SK-N-SH (cell line): ENCODE results near the gene CUBN. TPM values are rescaled to one million over a fixed set of nuclear protein-coding genes. Genes with fewer than 3 reads are reported as not detected.

ENCODE experiments used
- CTCF ChIA-PET: fragments of 300-600, 350-600 bp; formaldehyde crosslinking; extraction: SDS; loops from one replicate; lab custom pipeline; 2021; lab: Yijun Ruan, JAX
- POLR2A ChIA-PET: fragments of 350-600 bp; sonication (Branson Sonifier 250); formaldehyde crosslinking; extraction: SDS; loops from one replicate; lab custom pipeline; 2020; ENCODE audit warnings: antibody characterized with exemption, inconsistent platforms; lab: Yijun Ruan, JAX
- DNase-seq: peaks from one replicate; pipeline ENCODE4 v3.0.0; 2012
- H2AFZ ChIP-seq: fragments of 200-600 bp; sonication (generic); 2 replicates; pipeline ENCODE4 v1.8.1; 2016; ENCODE audit warnings: antibody characterized with exemption, mild to moderate bottlenecking, low read depth
- H3F3A ChIP-seq: fragments of 200-600 bp; sonication (generic); replicated peaks from 2 replicates; pipeline ENCODE3; 2016; ENCODE audit warnings: antibody characterized with exemption, mild to moderate bottlenecking; ENCODE audit not compliant: insufficient read depth
- H3K27ac ChIP-seq, 2 experiments: fragments of 200-500 bp in 1 of 2; fragments of 200-600 bp in 1 of 2; sonication (Bioruptor generic) in 1 of 2; sonication (generic), shearing (Covaris generic) in 1 of 2; 2 replicates each; pipeline versions ENCODE4 v1.5.1 to v1.6.1; 2014 to 2016; ENCODE audit warnings: low read depth in 2 of 2, inconsistent platforms in 1 of 2, low read length in 1 of 2, mild to moderate bottlenecking in 1 of 2, mixed read lengths in 1 of 2
- H3K27me3 ChIP-seq: fragments of 200-600 bp; sonication (generic), shearing (Covaris generic); 2 replicates; pipeline ENCODE4 v1.6.1; 2016; ENCODE audit warnings: mixed run types; ENCODE audit not compliant: insufficient read depth
- H3K36me3 ChIP-seq, 2 experiments: fragments of 200-500 bp in 1 of 2; fragments of 200-600 bp in 1 of 2; sonication (Bioruptor generic) in 1 of 2; sonication (generic) in 1 of 2; replicated peaks in 1 of 2; 2 replicates each; pipeline versions ENCODE3 to v1.5.1; 2014 to 2016; ENCODE audit warnings: low read length in 1 of 2, mild to moderate bottlenecking in 1 of 2; ENCODE audit not compliant: insufficient read depth in 2 of 2, control insufficient read depth in 1 of 2
- H3K4me1 ChIP-seq, 2 experiments: fragments of 200-500 bp in 1 of 2; fragments of 200-600 bp in 1 of 2; sonication (Bioruptor generic) in 1 of 2; sonication (generic), shearing (Covaris generic) in 1 of 2; 2 replicates each; pipeline versions ENCODE4 v1.5.1 to v1.6.1; 2014 to 2016; ENCODE audit warnings: low read depth in 1 of 2, low read length in 1 of 2, mixed run types in 1 of 2; ENCODE audit not compliant: insufficient read depth in 2 of 2, control insufficient read depth in 1 of 2
- H3K4me2 ChIP-seq: fragments of 200-600 bp; sonication (generic), shearing (Covaris generic); 2 replicates; pipeline ENCODE4 v1.6.1; 2017; ENCODE audit warnings: mixed run types
- H3K4me3 ChIP-seq, 2 experiments: fragments of 200-500 bp in 1 of 2; fragments of 200-600 bp in 1 of 2; sonication (Bioruptor generic) in 1 of 2; sonication (generic), shearing (Covaris generic) in 1 of 2; 2 replicates each; pipeline versions ENCODE4 v1.5.1 to v1.8.1; 2014 to 2016; ENCODE audit warnings: low read depth in 2 of 2, inconsistent platforms in 1 of 2, low read length in 1 of 2, mild to moderate bottlenecking in 1 of 2, mixed read lengths in 1 of 2, moderate library complexity in 1 of 2
- H3K79me2 ChIP-seq: fragments of 200-600 bp; sonication (generic); 2 replicates; pipeline ENCODE4 v1.8.1; 2017; ENCODE audit warnings: mild to moderate bottlenecking; ENCODE audit not compliant: insufficient read depth
- H3K9ac ChIP-seq: fragments of 200-600 bp; sonication (generic); 2 replicates; pipeline ENCODE4 v1.6.1; 2017; ENCODE audit warnings: mixed run types
- H3K9me2 ChIP-seq: fragments of 200-600 bp; sonication (generic); 2 replicates; pipeline ENCODE4 v1.6.1; 2017; ENCODE audit warnings: mixed run types
- H3K9me3 ChIP-seq: fragments of 200-600 bp; sonication (generic); 2 replicates; pipeline ENCODE4 v1.6.1; 2017; ENCODE audit warnings: mixed run types, mild to moderate bottlenecking, moderate library complexity
- H4K20me1 ChIP-seq: fragments of 200-600 bp; sonication (generic); 2 replicates; pipeline ENCODE4 v1.6.1; 2017; ENCODE audit warnings: mild to moderate bottlenecking, mixed run types; ENCODE audit not compliant: insufficient read depth
- EZH2phosphoT487 ChIP-seq: fragments of 200-600 bp; sonication (generic); IDR thresholded peaks from 2 replicates; pipeline ENCODE4 v1.6.1; 2017; ENCODE audit warnings: low read depth, mixed run types, mild to moderate bottlenecking, antibody characterized with exemption, moderate library complexity, borderline replicate concordance
- JUND ChIP-seq: IDR thresholded peaks from 2 replicates; pipeline ENCODE4 v1.4.0; 2012
- MEF2A ChIP-seq: IDR thresholded peaks from 2 replicates; pipeline ENCODE4 v1.4.0; 2012; ENCODE audit warnings: low read depth, borderline replicate concordance
- TCF12 ChIP-seq: IDR thresholded peaks from 2 replicates; pipeline ENCODE4 v1.4.0; 2012
- TEAD4 ChIP-seq: IDR thresholded peaks from 2 replicates; pipeline ENCODE4 v1.4.0; 2012; ENCODE audit warnings: mild to moderate bottlenecking, borderline replicate concordance; ENCODE audit not compliant: insufficient read depth
- WGBS: methylation state at CpG from one replicate; pipeline ENCODE4 v1.1.6; 2017; ENCODE audit warnings: low lambda C conversion rate; 5-methylcytosine and 5-hydroxymethylcytosine counted together
- polyA plus RNA-seq, 3 experiments: library from polyadenylated mRNA; depleted of rRNA; stranded (reverse); fragments of >200 nt; gene quantifications; 2 replicates each; pipeline ENCODE4 v1.2.3, GENCODE V29; 2012
- TF ChIP-seq, protein P1 (sequence below): IDR thresholded peaks from 2 replicates; pipeline ENCODE4 v1.4.0; 2012; ENCODE audit warnings: low read depth, borderline replicate concordance
- TF ChIP-seq, protein P2 (sequence below): IDR thresholded peaks from 2 replicates; pipeline ENCODE4; 2012
- TF ChIP-seq, protein P3 (sequence below): IDR thresholded peaks from 2 replicates; pipeline ENCODE4 v1.6.1; 2012; ENCODE audit warnings: mild to moderate bottlenecking, low read depth, low read length, moderate library complexity
- TF ChIP-seq, protein P4 (sequence below): IDR thresholded peaks from 2 replicates; pipeline ENCODE4 v1.4.0; 2012; ENCODE audit warnings: low read depth, borderline replicate concordance
- TF ChIP-seq, protein P5 (sequence below): fragments of 150-350 bp; IDR thresholded peaks from 2 replicates; pipeline ENCODE4 v1.6.1; 2017; ENCODE audit warnings: antibody characterized with exemption, low read length, low read depth, borderline replicate concordance
- TF ChIP-seq, protein P6 (sequence below): fragments of 200-600 bp; sonication (generic); IDR thresholded peaks from 2 replicates; pipeline ENCODE4 v1.6.1; 2017; ENCODE audit warnings: antibody characterized with exemption, mild to moderate bottlenecking, moderate library complexity

Gene CUBN
- polyA plus RNA-seq, 1 of the 3 experiments (the other 2 are of a cell fraction) = 2.4 TPM

DNA sequence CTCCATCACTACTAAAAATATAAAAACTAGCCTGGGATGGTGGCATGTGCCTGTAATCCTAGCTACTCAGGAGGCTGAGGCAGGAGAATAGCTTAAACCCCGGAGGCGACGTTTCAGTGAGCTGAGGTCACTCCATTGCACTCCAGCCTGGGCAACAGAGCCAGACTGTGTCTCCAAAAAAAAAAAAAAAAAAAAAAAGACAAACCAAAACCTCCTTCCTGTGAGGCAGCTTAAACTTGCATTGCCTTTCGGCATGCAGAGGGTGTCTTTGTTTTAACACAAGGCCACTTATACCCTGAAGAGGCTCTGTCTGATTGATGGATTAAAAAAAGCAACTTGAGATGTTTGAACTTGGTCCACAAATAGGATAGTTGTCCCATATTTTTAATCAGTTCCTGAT is 184.0 kb downstream of the CUBN start:
- CTCF ChIA-PET = interaction anchor here (0.9 kb wide), 1 partner anchor 93 kb away, joined by 3 read pairs; no protein-coding TSS in a partner anchor
- DNase-seq = no peak
- Histone ChIP-seq H3K79me2 (no peaks in the 10 kb centered on the region), H3K27me3 (no peaks in the 10 kb centered on the region), H3K9me2 (no peaks in the 10 kb centered on the region), H3K36me3 (no peaks in the 10 kb centered on the region), H4K20me1 (no peaks in the 10 kb centered on the region), H3K9me3 (no peaks in the 10 kb centered on the region), H3F3A (peaks cover 27% of the 10 kb centered on the region), H2AFZ (no peak overlapping the region), H3K4me3 (no peak overlapping the region), H3K27ac (peak overlapping the region; percentile 94; a peak in 3 of 4 replicates), H3K9ac (no peak overlapping the region), H3K4me1 (peaks cover 11 to 30% of the 10 kb centered on the region in 2 experiments), H3K4me2 (no peak overlapping the region)
- 84% methylated on average over 4 of the region's 4 CpGs for WGBS
- TF ChIP-seq TCF12 = peak; percentile 28; the same call in 1 of the 2 replicates
- TF ChIP-seq, protein P1, sequence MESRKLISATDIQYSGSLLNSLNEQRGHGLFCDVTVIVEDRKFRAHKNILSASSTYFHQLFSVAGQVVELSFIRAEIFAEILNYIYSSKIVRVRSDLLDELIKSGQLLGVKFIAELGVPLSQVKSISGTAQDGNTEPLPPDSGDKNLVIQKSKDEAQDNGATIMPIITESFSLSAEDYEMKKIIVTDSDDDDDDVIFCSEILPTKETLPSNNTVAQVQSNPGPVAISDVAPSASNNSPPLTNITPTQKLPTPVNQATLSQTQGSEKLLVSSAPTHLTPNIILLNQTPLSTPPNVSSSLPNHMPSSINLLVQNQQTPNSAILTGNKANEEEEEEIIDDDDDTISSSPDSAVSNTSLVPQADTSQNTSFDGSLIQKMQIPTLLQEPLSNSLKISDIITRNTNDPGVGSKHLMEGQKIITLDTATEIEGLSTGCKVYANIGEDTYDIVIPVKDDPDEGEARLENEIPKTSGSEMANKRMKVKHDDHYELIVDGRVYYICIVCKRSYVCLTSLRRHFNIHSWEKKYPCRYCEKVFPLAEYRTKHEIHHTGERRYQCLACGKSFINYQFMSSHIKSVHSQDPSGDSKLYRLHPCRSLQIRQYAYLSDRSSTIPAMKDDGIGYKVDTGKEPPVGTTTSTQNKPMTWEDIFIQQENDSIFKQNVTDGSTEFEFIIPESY = no peak
- TF ChIP-seq MEF2A = no peak
- TF ChIP-seq, protein P2, sequence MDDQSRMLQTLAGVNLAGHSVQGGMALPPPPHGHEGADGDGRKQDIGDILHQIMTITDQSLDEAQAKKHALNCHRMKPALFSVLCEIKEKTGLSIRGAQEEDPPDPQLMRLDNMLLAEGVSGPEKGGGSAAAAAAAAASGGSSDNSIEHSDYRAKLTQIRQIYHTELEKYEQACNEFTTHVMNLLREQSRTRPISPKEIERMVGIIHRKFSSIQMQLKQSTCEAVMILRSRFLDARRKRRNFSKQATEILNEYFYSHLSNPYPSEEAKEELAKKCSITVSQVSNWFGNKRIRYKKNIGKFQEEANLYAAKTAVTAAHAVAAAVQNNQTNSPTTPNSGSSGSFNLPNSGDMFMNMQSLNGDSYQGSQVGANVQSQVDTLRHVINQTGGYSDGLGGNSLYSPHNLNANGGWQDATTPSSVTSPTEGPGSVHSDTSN = peak; percentile 13; the same call in 1 of the 2 replicates
- POLR2A ChIA-PET = interaction anchor here (0.6 kb wide), 1 partner anchor 17 kb away, joined by 3 read pairs; no protein-coding TSS in a partner anchor

DNA sequence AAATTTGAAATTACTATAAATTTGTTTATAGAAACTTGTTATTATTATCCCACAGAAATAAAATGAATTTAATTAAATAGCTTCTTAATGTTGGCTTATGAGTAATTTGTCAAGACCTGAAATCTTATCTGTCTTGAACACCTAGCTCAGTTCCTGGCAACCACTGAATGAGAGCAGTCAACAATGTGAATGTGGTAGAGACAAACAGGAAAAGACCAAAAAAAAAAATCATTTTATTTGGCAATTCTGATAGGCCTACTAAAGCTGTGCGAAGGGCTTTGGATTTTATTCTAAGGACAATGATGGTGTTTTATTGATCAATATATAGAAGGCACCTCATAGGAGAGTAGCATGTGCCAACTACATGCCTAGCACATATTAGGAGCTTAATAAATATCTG is 184.6 kb downstream of the CUBN start:
- Histone ChIP-seq H3K27me3 (no peaks in the 10 kb centered on the region), H3K9ac (peak overlapping the region; percentile 63; the same call in 1 of the 2 replicates), H3K9me3 (no peaks in the 10 kb centered on the region), H3K4me1 (peaks cover 11 to 28% of the 10 kb centered on the region in 2 experiments), H4K20me1 (no peaks in the 10 kb centered on the region), H2AFZ (peak overlapping the region; percentile 80; the same call in 1 of the 2 replicates), H3F3A (peaks cover 25% of the 10 kb centered on the region), H3K79me2 (no peaks in the 10 kb centered on the region), H3K27ac (peak overlapping the region; percentile 94), H3K9me2 (no peaks in the 10 kb centered on the region), H3K4me2 (peak overlapping the region; percentile 50; the same call in 1 of the 2 replicates), H3K4me3 (no peak overlapping the region), H3K36me3 (no peaks in the 10 kb centered on the region)
- DNase-seq = no peak
- ChIA-PET POLR2A (interaction anchor here (0.6 kb wide), 1 partner anchor 18 kb away, joined by 3 read pairs; no protein-coding TSS in a partner anchor), CTCF (interaction anchor here (0.8 to 1.0 kb wide), 3 partner anchors 13 to 92 kb away, joined by 3 to 4 read pairs (median 3); no protein-coding TSS in a partner anchor)
- WGBS = 96% methylated on average over 1 of the region's 1 CpG
- TF ChIP-seq JUND = no peak
- TF ChIP-seq, protein P3, sequence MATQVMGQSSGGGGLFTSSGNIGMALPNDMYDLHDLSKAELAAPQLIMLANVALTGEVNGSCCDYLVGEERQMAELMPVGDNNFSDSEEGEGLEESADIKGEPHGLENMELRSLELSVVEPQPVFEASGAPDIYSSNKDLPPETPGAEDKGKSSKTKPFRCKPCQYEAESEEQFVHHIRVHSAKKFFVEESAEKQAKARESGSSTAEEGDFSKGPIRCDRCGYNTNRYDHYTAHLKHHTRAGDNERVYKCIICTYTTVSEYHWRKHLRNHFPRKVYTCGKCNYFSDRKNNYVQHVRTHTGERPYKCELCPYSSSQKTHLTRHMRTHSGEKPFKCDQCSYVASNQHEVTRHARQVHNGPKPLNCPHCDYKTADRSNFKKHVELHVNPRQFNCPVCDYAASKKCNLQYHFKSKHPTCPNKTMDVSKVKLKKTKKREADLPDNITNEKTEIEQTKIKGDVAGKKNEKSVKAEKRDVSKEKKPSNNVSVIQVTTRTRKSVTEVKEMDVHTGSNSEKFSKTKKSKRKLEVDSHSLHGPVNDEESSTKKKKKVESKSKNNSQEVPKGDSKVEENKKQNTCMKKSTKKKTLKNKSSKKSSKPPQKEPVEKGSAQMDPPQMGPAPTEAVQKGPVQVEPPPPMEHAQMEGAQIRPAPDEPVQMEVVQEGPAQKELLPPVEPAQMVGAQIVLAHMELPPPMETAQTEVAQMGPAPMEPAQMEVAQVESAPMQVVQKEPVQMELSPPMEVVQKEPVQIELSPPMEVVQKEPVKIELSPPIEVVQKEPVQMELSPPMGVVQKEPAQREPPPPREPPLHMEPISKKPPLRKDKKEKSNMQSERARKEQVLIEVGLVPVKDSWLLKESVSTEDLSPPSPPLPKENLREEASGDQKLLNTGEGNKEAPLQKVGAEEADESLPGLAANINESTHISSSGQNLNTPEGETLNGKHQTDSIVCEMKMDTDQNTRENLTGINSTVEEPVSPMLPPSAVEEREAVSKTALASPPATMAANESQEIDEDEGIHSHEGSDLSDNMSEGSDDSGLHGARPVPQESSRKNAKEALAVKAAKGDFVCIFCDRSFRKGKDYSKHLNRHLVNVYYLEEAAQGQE = no peak
- TF ChIP-seq, protein P4, sequence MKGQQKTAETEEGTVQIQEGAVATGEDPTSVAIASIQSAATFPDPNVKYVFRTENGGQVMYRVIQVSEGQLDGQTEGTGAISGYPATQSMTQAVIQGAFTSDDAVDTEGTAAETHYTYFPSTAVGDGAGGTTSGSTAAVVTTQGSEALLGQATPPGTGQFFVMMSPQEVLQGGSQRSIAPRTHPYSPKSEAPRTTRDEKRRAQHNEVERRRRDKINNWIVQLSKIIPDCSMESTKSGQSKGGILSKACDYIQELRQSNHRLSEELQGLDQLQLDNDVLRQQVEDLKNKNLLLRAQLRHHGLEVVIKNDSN = no peak
- TF ChIP-seq TCF12 = no peak
- TF ChIP-seq, protein P1 = no peak
- TF ChIP-seq, protein P5, sequence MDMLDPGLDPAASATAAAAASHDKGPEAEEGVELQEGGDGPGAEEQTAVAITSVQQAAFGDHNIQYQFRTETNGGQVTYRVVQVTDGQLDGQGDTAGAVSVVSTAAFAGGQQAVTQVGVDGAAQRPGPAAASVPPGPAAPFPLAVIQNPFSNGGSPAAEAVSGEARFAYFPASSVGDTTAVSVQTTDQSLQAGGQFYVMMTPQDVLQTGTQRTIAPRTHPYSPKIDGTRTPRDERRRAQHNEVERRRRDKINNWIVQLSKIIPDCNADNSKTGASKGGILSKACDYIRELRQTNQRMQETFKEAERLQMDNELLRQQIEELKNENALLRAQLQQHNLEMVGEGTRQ = no peak
- TF ChIP-seq EZH2phosphoT487 = no peak
- TF ChIP-seq, protein P6, sequence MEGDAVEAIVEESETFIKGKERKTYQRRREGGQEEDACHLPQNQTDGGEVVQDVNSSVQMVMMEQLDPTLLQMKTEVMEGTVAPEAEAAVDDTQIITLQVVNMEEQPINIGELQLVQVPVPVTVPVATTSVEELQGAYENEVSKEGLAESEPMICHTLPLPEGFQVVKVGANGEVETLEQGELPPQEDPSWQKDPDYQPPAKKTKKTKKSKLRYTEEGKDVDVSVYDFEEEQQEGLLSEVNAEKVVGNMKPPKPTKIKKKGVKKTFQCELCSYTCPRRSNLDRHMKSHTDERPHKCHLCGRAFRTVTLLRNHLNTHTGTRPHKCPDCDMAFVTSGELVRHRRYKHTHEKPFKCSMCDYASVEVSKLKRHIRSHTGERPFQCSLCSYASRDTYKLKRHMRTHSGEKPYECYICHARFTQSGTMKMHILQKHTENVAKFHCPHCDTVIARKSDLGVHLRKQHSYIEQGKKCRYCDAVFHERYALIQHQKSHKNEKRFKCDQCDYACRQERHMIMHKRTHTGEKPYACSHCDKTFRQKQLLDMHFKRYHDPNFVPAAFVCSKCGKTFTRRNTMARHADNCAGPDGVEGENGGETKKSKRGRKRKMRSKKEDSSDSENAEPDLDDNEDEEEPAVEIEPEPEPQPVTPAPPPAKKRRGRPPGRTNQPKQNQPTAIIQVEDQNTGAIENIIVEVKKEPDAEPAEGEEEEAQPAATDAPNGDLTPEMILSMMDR = no peak
- TF ChIP-seq TEAD4 = no peak
